B cell (primary cell): ENCODE results near the gene DCUN1D4.

Source experiments
- EZH2 ChIP-seq: IDR thresholded peaks from 2 replicates; pipeline ENCODE4 v1.6.1; 2012; ENCODE audit warnings: borderline replicate concordance, low read depth, mild to moderate bottlenecking, moderate library complexity, low read length; ENCODE audit not compliant: insufficient read depth, poor library complexity, severe bottlenecking
- TF ChIP-seq, protein P1 (sequence below): fragments of 200-600 bp; IDR thresholded peaks from one replicate; pipeline ENCODE4 v1.8.0; 2022; ENCODE audit warnings: antibody characterized with exemption, mild to moderate bottlenecking

GRCh38 chr4:51880016-51880915, 37.3 kb downstream of the DCUN1D4 start:
- no peak for TF ChIP-seq EZH2
- TF ChIP-seq, protein P1, sequence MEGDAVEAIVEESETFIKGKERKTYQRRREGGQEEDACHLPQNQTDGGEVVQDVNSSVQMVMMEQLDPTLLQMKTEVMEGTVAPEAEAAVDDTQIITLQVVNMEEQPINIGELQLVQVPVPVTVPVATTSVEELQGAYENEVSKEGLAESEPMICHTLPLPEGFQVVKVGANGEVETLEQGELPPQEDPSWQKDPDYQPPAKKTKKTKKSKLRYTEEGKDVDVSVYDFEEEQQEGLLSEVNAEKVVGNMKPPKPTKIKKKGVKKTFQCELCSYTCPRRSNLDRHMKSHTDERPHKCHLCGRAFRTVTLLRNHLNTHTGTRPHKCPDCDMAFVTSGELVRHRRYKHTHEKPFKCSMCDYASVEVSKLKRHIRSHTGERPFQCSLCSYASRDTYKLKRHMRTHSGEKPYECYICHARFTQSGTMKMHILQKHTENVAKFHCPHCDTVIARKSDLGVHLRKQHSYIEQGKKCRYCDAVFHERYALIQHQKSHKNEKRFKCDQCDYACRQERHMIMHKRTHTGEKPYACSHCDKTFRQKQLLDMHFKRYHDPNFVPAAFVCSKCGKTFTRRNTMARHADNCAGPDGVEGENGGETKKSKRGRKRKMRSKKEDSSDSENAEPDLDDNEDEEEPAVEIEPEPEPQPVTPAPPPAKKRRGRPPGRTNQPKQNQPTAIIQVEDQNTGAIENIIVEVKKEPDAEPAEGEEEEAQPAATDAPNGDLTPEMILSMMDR = no peak
